Activated naive CD8-positive, alpha-beta T cell treated with anti-CD3 and anti-CD28 coated beads, Interleukin-2, amount 50 U/mL, for 24 hours (primary cell): ENCODE data around the gene ELAVL2.

Source experiments
- ATAC-seq: fragments of 150-1000 bp; cut with Tn5 transposase; one replicate; pipeline ENCODE4 v1.10.0; 2021
- DNase-seq: peaks from one replicate; pipeline ENCODE4 v3.0.0; 2021
- H3K27ac Mint-ChIP-seq: one replicate; pipeline ENCODE4 v1.8.0; 2021; ENCODE audit warnings: mild to moderate bottlenecking, mixed read lengths
- H3K27me3 Mint-ChIP-seq: one replicate; pipeline ENCODE4 v1.8.0; 2021; ENCODE audit warnings: mixed read lengths
- H3K36me3 Mint-ChIP-seq: one replicate; pipeline ENCODE4 v1.8.0; 2021; ENCODE audit warnings: low read depth, mixed read lengths
- H3K4me1 Mint-ChIP-seq: one replicate; pipeline ENCODE4 v1.8.0; 2021; ENCODE audit warnings: mixed read lengths
- H3K4me3 Mint-ChIP-seq: one replicate; pipeline ENCODE4 v1.8.0; 2021; ENCODE audit warnings: mild to moderate bottlenecking, moderate library complexity, mixed read lengths
- H3K9me3 Mint-ChIP-seq: one replicate; pipeline ENCODE4 v1.8.0; 2021; ENCODE audit warnings: mixed read lengths

Gene ELAVL2

DNA sequence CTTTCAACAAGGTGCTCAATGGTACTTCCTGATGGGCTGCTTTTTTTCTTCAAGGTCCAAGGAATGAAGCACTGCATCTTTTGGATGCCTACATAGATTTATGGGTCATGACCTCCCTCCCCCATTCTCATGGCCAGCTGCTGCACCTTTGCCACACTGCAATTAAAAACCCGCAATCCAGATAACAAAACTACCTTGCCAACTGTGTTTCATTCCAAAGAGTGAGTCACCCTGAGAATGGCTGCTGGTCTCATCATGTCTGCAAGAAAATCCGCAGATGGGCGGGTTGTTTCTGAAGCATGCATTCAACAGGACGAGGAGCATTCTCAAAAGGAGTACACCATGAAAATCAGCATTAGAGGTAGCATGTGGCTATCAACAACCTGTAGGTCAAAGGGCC lies 139.8 kb downstream of the ELAVL2 start:
- ATAC-seq (no peak), DNase-seq (no peak)
- H3K4me1 Mint-ChIP-seq = no peaks in the 10 kb centered on the region
- no peaks in the 10 kb centered on the region for H3K36me3 Mint-ChIP-seq
- no peak overlapping the region for H3K27ac Mint-ChIP-seq
- no peak overlapping the region for H3K4me3 Mint-ChIP-seq
- H3K9me3 Mint-ChIP-seq = peaks cover 3% of the 10 kb centered on the region
- H3K27me3 Mint-ChIP-seq = peaks cover 3% of the 10 kb centered on the region

DNA sequence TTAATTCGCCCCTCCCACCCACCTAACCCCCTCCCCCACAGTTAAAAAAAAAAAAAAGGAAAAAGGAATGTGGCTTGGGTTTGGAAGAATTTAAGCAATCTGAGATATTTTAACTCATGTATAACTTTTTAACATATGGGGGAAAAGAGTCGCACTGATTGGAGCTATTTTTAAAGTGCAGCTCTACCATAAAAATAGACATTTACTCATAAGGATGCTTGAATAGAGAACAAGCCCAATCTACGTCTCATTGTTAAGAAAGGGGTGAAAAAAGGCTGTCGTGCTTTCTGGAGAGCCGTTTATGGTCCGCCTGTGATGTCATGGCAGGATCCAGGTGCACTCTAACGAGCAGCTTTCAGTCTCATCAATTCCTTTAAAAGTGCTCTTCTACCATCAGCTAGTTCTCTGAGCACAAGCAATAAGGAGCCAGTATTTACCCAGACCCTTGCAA lies 142.4 kb downstream of the ELAVL2 start:
- H3K36me3 Mint-ChIP-seq = no peaks in the 10 kb centered on the region
- DNase-seq (no peak), ATAC-seq (no peak)
- H3K4me1 Mint-ChIP-seq = no peaks in the 10 kb centered on the region
- H3K9me3 Mint-ChIP-seq = peaks cover 8% of the 10 kb centered on the region
- H3K4me3 Mint-ChIP-seq = no peak overlapping the region
- peaks cover 3% of the 10 kb centered on the region for H3K27me3 Mint-ChIP-seq
- no peak overlapping the region for H3K27ac Mint-ChIP-seq

DNA sequence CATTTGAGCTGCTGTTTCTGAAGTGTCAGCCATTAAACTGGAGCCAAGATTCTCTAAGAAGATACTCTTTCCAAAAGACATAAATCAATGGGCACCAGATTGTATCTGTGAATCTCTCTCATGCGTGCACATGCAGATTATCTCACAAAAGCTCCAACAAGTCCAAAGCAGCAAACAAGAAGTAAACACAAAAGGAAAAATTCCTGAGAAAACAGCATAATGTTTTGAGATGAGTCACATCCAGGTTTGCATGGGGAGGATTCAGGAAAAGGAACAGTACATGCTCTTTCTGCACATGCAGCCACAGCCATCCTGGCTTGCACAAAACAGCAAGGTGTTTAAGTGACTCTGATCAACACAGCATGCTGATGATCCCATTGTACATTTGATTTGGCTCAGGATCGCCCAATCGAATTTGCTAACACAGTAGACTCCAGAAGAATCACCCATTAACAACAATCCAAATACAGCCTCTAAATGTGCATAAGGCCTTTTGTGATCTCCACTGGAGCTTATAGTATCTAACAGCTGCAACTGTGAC lies 143.1 kb downstream of the ELAVL2 start:
- DNase-seq (no peak), ATAC-seq (no peak)
- Mint-ChIP-seq H3K4me3 (no peak overlapping the region), H3K27ac (no peak overlapping the region), H3K27me3 (peaks cover 3% of the 10 kb centered on the region), H3K36me3 (no peaks in the 10 kb centered on the region), H3K9me3 (peaks cover 8% of the 10 kb centered on the region), H3K4me1 (no peaks in the 10 kb centered on the region)

DNA sequence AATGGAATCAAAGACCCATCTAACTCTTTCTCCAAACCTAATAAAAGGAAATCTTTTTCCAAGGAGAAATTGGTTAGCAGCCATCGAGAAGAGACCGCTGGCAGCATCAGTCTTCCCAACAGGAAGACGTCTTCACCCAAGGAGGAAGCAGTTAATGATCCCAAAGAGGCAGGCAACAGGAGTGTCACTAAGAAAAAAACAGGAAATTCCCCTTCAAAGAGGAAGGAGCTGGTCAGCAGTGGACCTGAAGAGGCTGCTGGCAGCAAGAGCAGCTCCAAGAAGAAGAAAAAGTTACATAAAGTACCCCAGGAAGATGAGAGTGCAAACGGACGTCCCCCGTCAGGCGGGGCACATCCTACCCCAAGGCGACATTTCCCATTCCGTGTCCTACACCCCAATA lies 143.7 kb downstream of the ELAVL2 start:
- no peak for DNase-seq

DNA sequence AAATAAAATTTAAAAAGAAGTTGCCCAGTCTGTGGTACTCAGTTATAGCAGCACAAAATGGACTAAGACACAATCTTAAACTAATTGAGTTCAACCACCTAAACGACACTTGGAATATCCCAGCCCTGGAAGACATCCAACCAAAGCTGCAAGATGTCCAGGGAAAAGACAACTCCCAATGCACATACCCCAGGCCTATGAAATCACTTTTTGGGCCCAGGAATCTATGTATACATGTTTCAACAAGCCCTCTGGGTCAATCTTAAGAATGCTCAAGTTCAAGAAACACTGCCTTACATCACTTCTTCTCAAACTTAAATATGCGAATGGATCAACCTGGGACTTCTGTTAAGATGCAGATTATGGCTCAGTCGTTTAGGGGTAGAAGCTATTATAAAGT lies 148.6 kb downstream of the ELAVL2 start:
- no peak for ATAC-seq
- Mint-ChIP-seq H3K27ac (no peak overlapping the region), H3K27me3 (peaks cover 3% of the 10 kb centered on the region), H3K4me3 (no peak overlapping the region), H3K36me3 (no peaks in the 10 kb centered on the region), H3K9me3 (peaks cover 25% of the 10 kb centered on the region), H3K4me1 (no peaks in the 10 kb centered on the region)
- no peak for DNase-seq

More for the DNA sequence above, 143.7 kb downstream of the ELAVL2 start:
- Mint-ChIP-seq H3K4me3 (no peak overlapping the region), H3K36me3 (no peaks in the 10 kb centered on the region), H3K9me3 (peaks cover 4% of the 10 kb centered on the region), H3K4me1 (no peaks in the 10 kb centered on the region), H3K27ac (no peak overlapping the region), H3K27me3 (peaks cover 3% of the 10 kb centered on the region)
- no peak for ATAC-seq

DNA sequence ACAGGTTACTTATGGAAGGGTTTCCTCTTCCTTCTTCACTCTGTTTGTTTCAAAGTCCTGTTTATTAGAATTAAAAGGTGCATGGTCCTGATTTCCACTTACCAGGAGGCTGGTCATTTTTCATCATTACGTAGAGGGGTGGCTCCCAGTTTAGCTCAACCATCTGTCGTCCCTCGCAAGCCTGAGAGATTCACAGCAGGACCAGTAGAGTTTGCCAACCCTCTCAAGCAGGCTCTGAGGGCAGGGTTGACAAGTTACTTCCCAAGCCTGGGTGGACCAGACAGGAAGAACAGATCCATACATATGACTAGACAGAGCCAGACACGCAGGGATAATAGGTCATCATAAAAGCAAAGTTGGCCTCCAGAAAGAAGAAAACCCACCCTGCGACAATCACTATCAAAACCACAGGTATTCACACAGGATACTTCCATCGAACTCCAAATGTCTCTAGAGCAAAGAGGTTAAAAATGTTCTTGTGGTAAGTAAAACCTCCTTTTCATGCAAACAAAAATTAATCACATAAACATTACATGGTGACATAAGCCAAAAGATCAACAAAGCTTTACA lies 151.9 kb downstream of the ELAVL2 start:
- Mint-ChIP-seq H3K9me3 (peaks cover 21% of the 10 kb centered on the region), H3K4me3 (no peak overlapping the region), H3K36me3 (no peaks in the 10 kb centered on the region), H3K27me3 (no peaks in the 10 kb centered on the region), H3K4me1 (no peaks in the 10 kb centered on the region), H3K27ac (no peak overlapping the region)
- ATAC-seq (no peak), DNase-seq (no peak)

DNA sequence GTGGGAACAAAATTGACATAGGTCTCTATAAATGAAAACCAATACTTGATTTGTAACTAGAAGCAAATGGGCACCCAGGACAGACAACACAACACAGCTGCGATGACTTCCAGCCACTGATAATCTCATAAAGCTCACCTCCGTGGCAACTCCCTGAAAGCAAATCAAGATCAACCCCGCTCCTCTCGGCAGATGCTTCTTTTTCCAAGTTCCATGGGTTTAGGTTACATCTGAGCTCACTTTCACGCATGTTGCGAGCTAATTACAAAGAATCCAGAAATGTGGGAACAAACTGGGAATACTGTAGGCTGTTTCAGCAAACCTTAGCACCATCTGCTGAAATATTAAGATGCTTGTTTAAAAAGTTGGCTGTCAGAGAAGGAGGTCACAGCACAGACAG lies 153.9 kb downstream of the ELAVL2 start:
- H3K9me3 Mint-ChIP-seq = peaks cover 26% of the 10 kb centered on the region
- H3K4me3 Mint-ChIP-seq = no peak overlapping the region

DNA sequence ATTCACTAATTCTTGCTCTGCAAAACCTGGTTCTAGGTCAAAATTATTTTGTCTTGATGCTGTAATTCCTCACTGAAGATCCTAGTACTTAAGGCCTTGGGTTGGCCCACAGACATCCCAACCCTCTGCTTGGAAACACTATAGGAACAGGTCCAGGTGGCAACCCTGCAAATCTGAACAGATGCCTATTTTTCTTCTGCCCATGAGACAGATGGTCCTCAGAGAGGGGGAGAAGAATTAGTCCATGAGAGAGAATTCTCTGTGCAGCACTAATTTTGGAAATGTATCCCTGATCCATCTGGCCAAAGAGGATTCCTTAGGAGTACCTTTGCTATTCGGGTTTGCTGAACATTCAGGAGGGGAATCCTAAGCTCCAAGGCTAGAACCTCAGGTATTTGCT lies 156.3 kb downstream of the ELAVL2 start:
- H3K4me3 Mint-ChIP-seq = no peak overlapping the region
- no peak for DNase-seq
- H3K9me3 Mint-ChIP-seq = peaks cover 17% of the 10 kb centered on the region
- H3K4me1 Mint-ChIP-seq = no peaks in the 10 kb centered on the region
- H3K36me3 Mint-ChIP-seq = no peaks in the 10 kb centered on the region
- no peak overlapping the region for H3K27ac Mint-ChIP-seq
- no peaks in the 10 kb centered on the region for H3K27me3 Mint-ChIP-seq
- ATAC-seq = no peak

More for the DNA sequence above, 153.9 kb downstream of the ELAVL2 start:
- no peaks in the 10 kb centered on the region for H3K36me3 Mint-ChIP-seq
- ATAC-seq (no peak), DNase-seq (no peak)
- H3K27me3 Mint-ChIP-seq = no peaks in the 10 kb centered on the region
- H3K27ac Mint-ChIP-seq = no peak overlapping the region
- no peaks in the 10 kb centered on the region for H3K4me1 Mint-ChIP-seq

DNA sequence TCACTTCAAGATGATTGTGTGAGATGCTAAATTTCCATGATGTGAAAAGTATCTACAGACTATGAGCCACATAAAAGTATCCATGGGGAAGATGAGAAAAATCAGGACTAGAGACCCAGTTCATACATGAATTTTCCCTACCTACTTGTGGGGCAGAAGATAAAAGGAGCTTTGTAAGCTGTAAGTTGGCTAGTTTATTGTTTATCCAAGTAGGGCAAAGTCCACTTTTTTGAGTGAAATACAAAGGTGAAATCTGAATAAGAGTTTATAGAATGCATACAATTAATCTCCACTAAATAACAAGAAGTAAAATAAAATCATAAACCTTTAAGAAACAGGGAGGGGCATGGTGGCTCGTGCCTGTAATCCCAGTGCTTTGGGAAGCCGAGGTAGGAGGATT lies 160.4 kb downstream of the ELAVL2 start:
- no peak for ATAC-seq
- H3K27ac Mint-ChIP-seq = no peak overlapping the region
- no peaks in the 10 kb centered on the region for H3K27me3 Mint-ChIP-seq
- no peak for DNase-seq
- no peaks in the 10 kb centered on the region for H3K4me1 Mint-ChIP-seq
- H3K4me3 Mint-ChIP-seq = no peak overlapping the region
- peaks cover 18% of the 10 kb centered on the region for H3K9me3 Mint-ChIP-seq
- no peaks in the 10 kb centered on the region for H3K36me3 Mint-ChIP-seq

DNA sequence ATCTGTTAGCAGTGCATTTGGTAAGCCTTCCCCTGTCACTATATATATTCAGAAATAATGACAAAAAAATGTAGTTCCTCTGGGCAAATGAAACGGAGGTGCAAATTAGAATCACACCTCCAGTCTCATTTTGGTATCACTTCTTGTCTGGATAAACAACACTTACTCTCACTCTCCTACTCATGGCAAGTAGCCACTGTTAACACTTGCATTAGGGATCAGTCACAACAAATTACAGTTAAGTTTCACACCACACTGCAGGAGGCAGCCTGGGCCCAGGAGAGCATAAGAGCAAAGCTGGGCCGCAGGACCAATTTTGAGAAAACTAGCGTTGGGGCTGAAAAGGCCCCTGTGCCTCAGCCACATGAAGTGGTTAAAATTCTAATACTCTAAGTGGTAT lies 161.0 kb downstream of the ELAVL2 start:
- H3K27me3 Mint-ChIP-seq = no peaks in the 10 kb centered on the region
- no peaks in the 10 kb centered on the region for H3K36me3 Mint-ChIP-seq
- no peak overlapping the region for H3K27ac Mint-ChIP-seq
- H3K4me1 Mint-ChIP-seq = no peaks in the 10 kb centered on the region
- H3K4me3 Mint-ChIP-seq = no peak overlapping the region
- no peak for DNase-seq
- peaks cover 21% of the 10 kb centered on the region for H3K9me3 Mint-ChIP-seq
- ATAC-seq = no peak

DNA sequence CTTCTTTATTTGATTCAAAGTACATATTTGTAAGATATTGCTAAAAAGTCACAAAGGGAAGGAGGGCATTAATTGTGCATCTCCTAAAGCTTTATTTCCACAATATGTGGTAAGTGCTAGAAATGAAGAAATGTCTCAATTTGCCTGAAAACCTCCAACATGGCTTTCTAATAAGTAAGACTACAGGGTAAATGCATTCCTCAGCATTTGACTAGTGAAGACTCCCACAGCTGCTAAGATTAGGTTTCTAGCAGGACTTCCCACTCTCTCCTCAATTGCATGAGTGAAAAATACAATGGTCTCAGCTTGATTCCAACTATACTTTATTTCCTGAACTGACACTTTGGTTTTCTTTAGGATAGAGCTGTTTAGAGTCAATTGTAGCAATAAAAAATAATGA lies 162.1 kb downstream of the ELAVL2 start:
- Mint-ChIP-seq H3K9me3 (peaks cover 21% of the 10 kb centered on the region), H3K36me3 (no peaks in the 10 kb centered on the region), H3K4me3 (no peak overlapping the region), H3K27ac (no peak overlapping the region), H3K4me1 (no peaks in the 10 kb centered on the region), H3K27me3 (no peaks in the 10 kb centered on the region)
- DNase-seq = no peak
- ATAC-seq = no peak

DNA sequence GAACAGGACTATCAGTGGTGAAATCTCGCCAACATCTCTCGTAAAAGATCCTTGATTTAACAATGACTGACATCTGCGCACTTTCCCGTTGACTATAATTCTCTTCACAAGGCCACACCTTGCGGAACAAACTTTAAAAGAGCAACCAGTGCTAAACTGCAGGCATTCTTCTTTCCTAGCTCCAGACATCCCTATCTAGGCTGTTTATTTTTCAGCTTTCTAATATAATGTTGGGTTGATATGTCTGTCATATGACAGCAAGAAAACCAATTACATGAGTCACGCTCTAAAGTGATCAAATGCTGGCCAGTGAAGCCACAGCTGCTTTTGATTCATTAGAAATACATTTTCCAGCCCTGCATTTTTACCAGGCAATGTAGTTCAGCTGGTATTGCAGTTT lies 162.5 kb downstream of the ELAVL2 start:
- H3K9me3 Mint-ChIP-seq = peaks cover 22% of the 10 kb centered on the region
- DNase-seq = no peak
- no peaks in the 10 kb centered on the region for H3K27me3 Mint-ChIP-seq
- no peak overlapping the region for H3K27ac Mint-ChIP-seq
- ATAC-seq = no peak
- H3K36me3 Mint-ChIP-seq = no peaks in the 10 kb centered on the region
- H3K4me1 Mint-ChIP-seq = no peaks in the 10 kb centered on the region
- H3K4me3 Mint-ChIP-seq = no peak overlapping the region

DNA sequence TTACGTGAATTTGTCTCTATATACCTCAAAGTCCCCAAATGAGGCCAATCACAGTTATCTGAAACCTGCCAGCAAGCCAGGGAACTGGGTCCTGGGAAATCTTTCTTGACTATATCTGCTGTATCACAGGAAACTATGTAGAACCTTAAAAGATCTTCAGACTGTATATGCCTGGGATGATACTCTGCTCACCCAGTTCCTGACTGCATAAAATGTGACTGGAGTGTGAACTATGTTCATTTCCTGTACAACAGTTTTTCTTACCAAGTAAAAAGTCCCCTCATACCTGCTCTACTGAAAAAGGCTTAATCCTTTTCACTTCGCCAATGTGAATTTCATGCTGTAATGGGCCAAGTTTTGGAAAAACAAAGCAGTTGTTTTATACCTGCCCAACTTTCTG lies 162.9 kb downstream of the ELAVL2 start:
- ATAC-seq = no peak
- no peak for DNase-seq
- Mint-ChIP-seq H3K9me3 (peaks cover 21% of the 10 kb centered on the region), H3K4me3 (no peak overlapping the region), H3K27ac (no peak overlapping the region), H3K36me3 (no peaks in the 10 kb centered on the region), H3K4me1 (no peaks in the 10 kb centered on the region), H3K27me3 (no peaks in the 10 kb centered on the region)

DNA sequence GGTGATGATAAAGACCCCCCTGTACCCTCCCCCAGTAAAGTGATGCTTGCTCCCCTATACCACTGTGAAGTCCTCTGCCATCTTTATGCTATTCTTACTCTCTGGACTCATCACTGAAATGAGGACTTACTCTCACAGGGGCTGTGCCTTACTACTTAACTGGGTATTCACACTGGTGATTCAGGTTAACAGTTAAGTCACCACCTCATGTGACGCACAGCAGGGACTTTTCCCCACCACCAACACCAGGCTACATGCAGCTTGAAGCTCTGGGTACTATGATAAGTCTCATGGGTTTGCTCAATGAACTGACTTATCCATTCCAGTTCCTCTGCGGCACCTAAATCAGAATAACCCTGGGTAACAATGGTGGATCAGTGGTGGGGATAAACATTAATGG lies 163.7 kb downstream of the ELAVL2 start:
- H3K27me3 Mint-ChIP-seq = no peaks in the 10 kb centered on the region
- H3K36me3 Mint-ChIP-seq = no peaks in the 10 kb centered on the region
- no peak overlapping the region for H3K27ac Mint-ChIP-seq
- H3K4me3 Mint-ChIP-seq = no peak overlapping the region
- peaks cover 21% of the 10 kb centered on the region for H3K9me3 Mint-ChIP-seq
- ATAC-seq (no peak), DNase-seq (no peak)
- no peaks in the 10 kb centered on the region for H3K4me1 Mint-ChIP-seq

DNA sequence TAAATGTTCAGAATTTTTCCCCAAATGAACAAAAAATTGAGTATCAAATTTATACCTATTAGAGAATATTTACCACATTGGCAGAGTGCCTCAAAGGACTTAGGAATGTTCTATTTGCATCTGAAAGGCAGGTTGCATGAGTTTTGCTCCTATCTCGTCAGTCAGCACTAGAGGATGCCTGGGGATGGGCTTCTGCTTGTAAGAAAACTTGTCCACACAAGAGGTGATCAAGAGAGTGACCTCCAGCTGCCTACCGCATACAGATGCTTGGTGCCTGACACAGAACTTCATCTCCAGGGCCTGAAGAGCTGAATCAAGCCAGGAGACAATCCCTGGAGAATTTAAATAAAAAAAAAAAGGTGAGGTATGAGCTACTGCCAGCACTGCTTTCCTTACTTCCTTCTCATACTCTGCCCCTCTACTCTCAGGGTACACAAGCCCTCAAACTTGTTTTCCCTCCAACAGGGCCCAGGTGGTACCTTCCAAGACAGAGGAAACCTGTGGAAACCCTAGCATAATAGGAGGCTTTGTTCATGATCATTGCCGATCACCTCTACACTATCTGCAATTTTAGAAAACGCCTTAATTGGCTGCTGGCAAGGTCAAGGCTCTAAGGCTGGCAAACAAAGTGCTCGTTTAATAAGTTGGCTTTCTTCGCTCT lies 166.6 kb downstream of the ELAVL2 start:
- Mint-ChIP-seq H3K9me3 (peaks cover 21% of the 10 kb centered on the region), H3K4me1 (no peaks in the 10 kb centered on the region), H3K36me3 (no peaks in the 10 kb centered on the region), H3K4me3 (no peak overlapping the region), H3K27me3 (no peaks in the 10 kb centered on the region), H3K27ac (no peak overlapping the region)
- no peak for DNase-seq
- ATAC-seq = no peak
